Left lung (tissue), 10 donors: ENCODE measurements around the gene DCAF11. TPM values are rescaled to one million over a fixed set of nuclear protein-coding genes. Genes with fewer than 3 reads are reported as not detected.

Experiments used
- ATAC-seq: fragments of 200-7000 bp; cut with Tn5 transposase; one replicate; pipeline ENCODE4 v1.9.1; 2020; ENCODE audit warnings: moderate library complexity
- DNase-seq, 4 donors: peaks; one replicate each; pipeline ENCODE4 v3.0.0-alpha.2; 2013 to 2020
- H3K27ac ChIP-seq, 2 donors: fragments of 200-600 bp; sonication (generic) in 1 of 2; one replicate each; pipeline versions ENCODE4 v1.5.0 to v1.8.0; 2020 to 2021
- H3K27me3 ChIP-seq, 2 donors: fragments of 200-600 bp; sonication (generic) in 1 of 2; one replicate each; pipeline versions ENCODE4 v1.5.0 to v1.8.0; 2020 to 2021
- H3K36me3 ChIP-seq, 2 donors: fragments of 200-600 bp; sonication (generic) in 1 of 2; one replicate each; pipeline versions ENCODE4 v1.5.0 to v1.8.0; 2020 to 2021
- H3K4me1 ChIP-seq, 2 donors: fragments of 200-600 bp; one replicate each; pipeline ENCODE4 v1.8.0; 2021
- H3K4me3 ChIP-seq, 2 donors: fragments of 200-600 bp; sonication (generic) in 1 of 2; one replicate each; pipeline versions ENCODE4 v1.5.0 to v1.8.0; 2020 to 2021; ENCODE audit warnings: mild to moderate bottlenecking in 1 of 2
- H3K9me3 ChIP-seq, 2 donors: fragments of 200-600 bp; sonication (generic) in 1 of 2; one replicate each; pipeline versions ENCODE4 v1.5.0 to v1.8.0; 2020 to 2021
- CTCF ChIP-seq, 2 donors: fragments of 200-600 bp; sonication (generic) in 1 of 2; IDR thresholded peaks; one replicate each; pipeline versions ENCODE4 v1.5.0 to v1.8.0; 2021; ENCODE audit warnings: antibody characterized with exemption in 2 of 2
- intact Hi-C, 2 donors: fragments of 100-400 bp; cut with DNase I; formaldehyde crosslinking; loops; one replicate each; pipeline versions ENCODE4 v1.11.2 to v1.14.2; 2022
- polyA plus RNA-seq, 6 donors: library from polyadenylated mRNA; unstranded; fragments of 120-200 nt; gene quantifications; one replicate each; pipeline ENCODE4 v1.2.1, GENCODE V29; 2013; ENCODE audit not compliant: insufficient read length in 6 of 6
- total RNA-seq, 2 donors: library from RNA; stranded (reverse); fragmentation: NEBNext Ultra II Directional; extraction: Animal tissue kit (Norgen Biotek cat#: 25700); gene quantifications; one replicate each; pipeline ENCODE4 v1.2.1, GENCODE V29; 2021
- donor health status: DM: no; HTN: yes; CAD: no.
- donor health status: DM: no; HTN: no; CAD: no.

The DCAF11 gene
- total and polyA plus RNA-seq, 8 donors = 56.4 to 76.3 (median 65.1) TPM

DNA sequence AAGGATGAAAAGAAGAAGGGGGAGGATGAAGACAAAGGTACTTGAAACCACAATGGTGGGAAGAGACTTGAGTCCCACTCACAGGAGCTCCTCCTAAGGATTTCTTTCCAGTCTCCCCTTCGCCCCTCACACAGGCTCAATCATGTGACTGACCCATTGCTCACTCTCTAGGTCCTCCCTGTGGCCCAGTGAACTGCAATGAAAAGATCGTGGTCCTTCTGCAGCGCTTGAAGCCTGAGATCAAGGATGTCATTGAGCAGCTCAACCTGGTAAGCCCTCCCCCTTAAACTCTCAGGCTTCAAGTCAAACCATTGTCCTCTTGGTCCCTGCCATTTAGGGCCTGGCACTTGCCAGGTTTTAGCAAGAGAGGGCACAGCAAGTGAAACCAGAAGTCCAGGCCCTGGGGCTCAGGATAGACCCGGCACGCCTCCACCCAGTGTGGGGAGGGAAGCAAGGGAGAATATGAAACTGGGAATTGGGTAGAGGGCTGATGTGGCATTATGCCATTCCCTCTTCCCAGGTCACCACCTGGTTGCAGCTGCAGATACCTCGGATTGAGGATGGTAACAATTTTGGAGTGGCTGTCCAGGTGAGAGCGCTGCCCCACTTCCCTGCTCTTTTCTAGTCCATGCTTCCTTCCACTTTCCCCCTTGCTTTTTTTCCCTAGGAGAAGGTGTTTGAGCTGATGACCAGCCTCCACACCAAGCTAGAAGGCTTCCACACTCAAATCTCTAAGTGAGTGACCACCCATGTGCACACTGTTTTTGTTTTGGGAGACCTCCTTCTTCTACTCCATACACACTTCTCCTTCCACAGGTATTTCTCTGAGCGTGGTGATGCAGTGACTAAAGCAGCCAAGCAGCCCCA is 23.2 kb downstream of the DCAF11 start:
- H3K4me1 ChIP-seq = peaks cover 18 to 60% of the 10 kb centered on the region in 2 donors
- H3K9me3 ChIP-seq = no peaks in the 10 kb centered on the region
- no peak for ATAC-seq
- H3K27ac ChIP-seq = peak overlapping the region in 1 of 2 donors; percentile 92
- TF ChIP-seq CTCF (IDR thresholded peaks at IDR 0.05) = no peak
- no peak for DNase-seq
- no peaks in the 10 kb centered on the region for H3K27me3 ChIP-seq
- H3K36me3 ChIP-seq = peaks cover 0 to 35% of the 10 kb centered on the region in 2 donors
- H3K4me3 ChIP-seq = peak overlapping the region in 1 of 2 donors; percentile 99
- intact Hi-C loops = no loop called here

- peak overlapping the region in 1 of 2 donors; percentile 0 for H3K27ac ChIP-seq
- intact Hi-C loops = no loop called here
- no peaks in the 10 kb centered on the region for H3K9me3 ChIP-seq
- ATAC-seq = no peak
- H3K36me3 ChIP-seq = peaks cover 0 to 44% of the 10 kb centered on the region in 2 donors
- H3K4me3 ChIP-seq = no peak overlapping the region
- DNase-seq = no peak
- H3K27me3 ChIP-seq = no peaks in the 10 kb centered on the region
- peaks cover 18 to 60% of the 10 kb centered on the region in 2 donors for H3K4me1 ChIP-seq
- TF ChIP-seq CTCF (IDR thresholded peaks at IDR 0.05) = no peak
These were observed 24.1 kb downstream of the DCAF11 start for GRCh38 chr14:24138396-24139271.

GRCh38 chr14:24139272-24139934 is 24.8 kb downstream of the DCAF11 start:
- Histone ChIP-seq H3K4me1 (peaks cover 18 to 66% of the 10 kb centered on the region in 2 donors), H3K36me3 (peaks cover 0 to 52% of the 10 kb centered on the region in 2 donors), H3K4me3 (peak overlapping the region in 1 of 2 donors; percentile 69), H3K9me3 (no peaks in the 10 kb centered on the region), H3K27ac (no peak overlapping the region), H3K27me3 (no peaks in the 10 kb centered on the region)
- ATAC-seq = no peak
- DNase-seq = no peak
- no peak for TF ChIP-seq CTCF (IDR thresholded peaks at IDR 0.05)
- intact Hi-C loops = no loop called here

DNA sequence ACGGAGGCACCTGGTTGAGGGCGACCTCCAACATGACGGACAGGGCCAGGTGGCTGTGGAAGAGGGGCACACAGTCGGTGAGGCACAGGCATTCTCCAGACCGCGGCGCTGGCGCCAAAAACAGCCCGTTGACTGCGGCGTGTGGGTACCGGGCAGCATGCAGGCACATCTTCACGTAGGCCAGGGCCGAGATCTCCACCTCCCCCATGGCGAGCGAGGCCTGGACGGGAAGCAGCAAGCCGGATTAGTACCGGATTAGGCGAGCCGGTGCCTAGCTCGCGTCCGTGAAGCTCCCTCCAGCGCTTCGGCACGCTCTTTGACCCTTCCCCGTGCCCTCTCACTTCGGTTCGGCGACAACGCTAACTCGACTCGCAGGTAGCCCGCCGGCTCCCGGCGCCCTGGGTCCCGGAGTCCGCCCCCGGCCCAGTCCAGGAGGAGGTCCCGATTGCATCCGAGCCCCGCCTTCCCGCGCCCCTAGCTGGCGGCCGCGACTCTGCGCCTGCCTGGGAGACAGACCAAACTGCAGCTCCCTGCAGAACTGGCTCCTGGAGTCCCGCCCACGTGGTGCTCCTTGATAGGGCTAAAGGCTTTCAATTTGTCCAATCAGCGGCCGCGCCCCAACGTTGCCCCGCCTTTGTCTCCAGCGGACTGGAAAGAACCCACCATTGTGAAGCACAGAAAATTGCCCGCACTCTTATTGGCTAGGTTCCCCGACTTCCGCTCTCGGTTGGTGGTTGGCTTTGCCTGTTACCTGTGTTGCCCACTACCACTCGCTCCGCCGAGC is 26.7 kb downstream of the DCAF11 start, which contains the start of gene EMC9:
Gene EMC9, minus strand, starts transcription at position 495 of the 784 bp plus-strand sequence. Its CDS starts 287 bp downstream, at position 208.
- peak; percentile 98 to 100 (median 99) for DNase-seq
- H3K4me1 ChIP-seq = peaks cover 25 to 74% of the 10 kb centered on the region in 2 donors
- peaks cover 0 to 54% of the 10 kb centered on the region in 2 donors for H3K36me3 ChIP-seq
- intact Hi-C loops = no loop called here
- no peaks in the 10 kb centered on the region for H3K9me3 ChIP-seq
- H3K27ac ChIP-seq = peak within 1 kb of the TSS; percentile 85 to 91
- H3K4me3 ChIP-seq = peak within 1 kb of the TSS; percentile 69
- peak; percentile 53 to 80 for TF ChIP-seq CTCF (IDR thresholded peaks at IDR 0.05)
- ATAC-seq = peak; percentile 93
- H3K27me3 ChIP-seq = no peaks in the 10 kb centered on the region
